ENCODE measurements around the gene GAS7. TPM values are rescaled to one million over a fixed set of nuclear protein-coding genes. Genes with fewer than 3 reads are reported as not detected.

GAS7 gene
- total and polyA plus RNA-seq, 9 of the 15 experiments (the other 6 are each of a cell fraction or from before 2014, with no cell fraction given), result 0.11 to 0.33 TPM; not detected in 7

GRCh38 chr17:9959377-9959981, 238.9 kb downstream of the GAS7 start:
- ATAC-seq, result peak; percentile 73
- DNase-seq (ENCODE audit: extremely low read depth in 1 of 4, low spot score in 3 of 4), result peak; percentile 38 to 43 (median 42)
- Histone ChIP-seq H3K27me3 (ENCODE audit: control insufficient read depth in 2 of 2, insufficient read depth in 2 of 2, low read length in 2 of 2) (no peaks in the 10 kb centered on the region; a peak in 1 of 5 replicates), H3K9me1 (ENCODE audit: control insufficient read depth, insufficient read depth, low read length) (no peaks in the 10 kb centered on the region), H3K79me2 (ENCODE audit: control insufficient read depth, insufficient read depth, low read length) (no peaks in the 10 kb centered on the region), H2AFZ (ENCODE audit: low read depth, low read length) (no peak overlapping the region), H3K4me3 (no peak overlapping the region), H3K4me2 (ENCODE audit: insufficient read depth, low read length) (no peak overlapping the region), H3K9ac (ENCODE audit: insufficient read depth in 1 of 2, low read depth in 2 of 2, low read length in 2 of 2) (no peak overlapping the region), H3K4me1 (replicated peaks in 1 of 2; ENCODE audit: control insufficient read depth in 2 of 2, insufficient read depth in 2 of 2, low read length in 2 of 2) (no peaks in the 10 kb centered on the region), H4K20me1 (replicated peaks; ENCODE audit: control insufficient read depth, insufficient read depth, low read length) (no peaks in the 10 kb centered on the region), H3K27ac (ENCODE audit: extremely low read depth, low read depth, low read length) (no peak overlapping the region), H3K36me3 (ENCODE audit: control insufficient read depth, insufficient read depth, low read length) (no peaks in the 10 kb centered on the region), H3K9me3 (replicated peaks; ENCODE audit: control insufficient read depth, insufficient read depth, low read depth, low read length) (no peaks in the 10 kb centered on the region)
- WGBS (ENCODE audit: insufficient coverage, low coverage, missing lambda C conversion rate), result 1% methylated on average over 10 of the region's 22 CpGs
- ChIA-PET POLR2A (interaction anchor here (0.7 kb wide), 1 partner anchor 476 kb away, joined by 4 read pairs; no protein-coding TSS in a partner anchor), CTCF (ENCODE audit: low intra/inter-chr PET ratio) (interaction anchor here (0.6 to 0.9 kb wide), 2 partner anchors 35 to 250 kb away, joined by 3 to 6 read pairs; no protein-coding TSS in a partner anchor)
- no TSS peak for BruUV-seq (replicated peaks)
- in situ Hi-C loops (cut with MboI) (no loop called here), intact Hi-C loops (cut with micrococcal nuclease) (no loop called here)
- peak in 1 of 2 experiments; percentile 19; a peak in 1 of 4 replicates for TF ChIP-seq RAD21 (CRISPR knock-in tag; conservative IDR thresholded peaks at IDR 0.05 in 1 of 2, IDR thresholded peaks at IDR 0.05 in 1 of 2)
- TF ChIP-seq, protein P1, sequence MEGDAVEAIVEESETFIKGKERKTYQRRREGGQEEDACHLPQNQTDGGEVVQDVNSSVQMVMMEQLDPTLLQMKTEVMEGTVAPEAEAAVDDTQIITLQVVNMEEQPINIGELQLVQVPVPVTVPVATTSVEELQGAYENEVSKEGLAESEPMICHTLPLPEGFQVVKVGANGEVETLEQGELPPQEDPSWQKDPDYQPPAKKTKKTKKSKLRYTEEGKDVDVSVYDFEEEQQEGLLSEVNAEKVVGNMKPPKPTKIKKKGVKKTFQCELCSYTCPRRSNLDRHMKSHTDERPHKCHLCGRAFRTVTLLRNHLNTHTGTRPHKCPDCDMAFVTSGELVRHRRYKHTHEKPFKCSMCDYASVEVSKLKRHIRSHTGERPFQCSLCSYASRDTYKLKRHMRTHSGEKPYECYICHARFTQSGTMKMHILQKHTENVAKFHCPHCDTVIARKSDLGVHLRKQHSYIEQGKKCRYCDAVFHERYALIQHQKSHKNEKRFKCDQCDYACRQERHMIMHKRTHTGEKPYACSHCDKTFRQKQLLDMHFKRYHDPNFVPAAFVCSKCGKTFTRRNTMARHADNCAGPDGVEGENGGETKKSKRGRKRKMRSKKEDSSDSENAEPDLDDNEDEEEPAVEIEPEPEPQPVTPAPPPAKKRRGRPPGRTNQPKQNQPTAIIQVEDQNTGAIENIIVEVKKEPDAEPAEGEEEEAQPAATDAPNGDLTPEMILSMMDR (IDR thresholded peaks at IDR 0.05 in 2 of 3, conservative IDR thresholded peaks at IDR 0.05 in 1 of 3; ENCODE audit: insufficient read depth in 2 of 3, low read depth in 1 of 3, low read length in 3 of 3), result peak; percentile 40 to 50 (median 44); a peak in 5 of 6 replicates
- no peak for TF ChIP-seq SPI1 (IDR thresholded peaks at IDR 0.05; ENCODE audit: borderline replicate concordance, low read depth, low read length)
- 0 out of 2 replicates have a peak, but pooled peaks have one; percentile 16 for TF ChIP-seq SMC3 (conservative IDR thresholded peaks at IDR 0.05; ENCODE audit: insufficient read depth, low read depth, low read length)
- no peak for FAIRE-seq
